ENCODE data around the gene C1QL2. TPM values are rescaled to one million over a fixed set of nuclear protein-coding genes. Genes with fewer than 3 reads are reported as not detected.

The C1QL2 gene
- total and polyA plus RNA-seq, 2 donors = 0.04 TPM; not detected in 1

DNA sequence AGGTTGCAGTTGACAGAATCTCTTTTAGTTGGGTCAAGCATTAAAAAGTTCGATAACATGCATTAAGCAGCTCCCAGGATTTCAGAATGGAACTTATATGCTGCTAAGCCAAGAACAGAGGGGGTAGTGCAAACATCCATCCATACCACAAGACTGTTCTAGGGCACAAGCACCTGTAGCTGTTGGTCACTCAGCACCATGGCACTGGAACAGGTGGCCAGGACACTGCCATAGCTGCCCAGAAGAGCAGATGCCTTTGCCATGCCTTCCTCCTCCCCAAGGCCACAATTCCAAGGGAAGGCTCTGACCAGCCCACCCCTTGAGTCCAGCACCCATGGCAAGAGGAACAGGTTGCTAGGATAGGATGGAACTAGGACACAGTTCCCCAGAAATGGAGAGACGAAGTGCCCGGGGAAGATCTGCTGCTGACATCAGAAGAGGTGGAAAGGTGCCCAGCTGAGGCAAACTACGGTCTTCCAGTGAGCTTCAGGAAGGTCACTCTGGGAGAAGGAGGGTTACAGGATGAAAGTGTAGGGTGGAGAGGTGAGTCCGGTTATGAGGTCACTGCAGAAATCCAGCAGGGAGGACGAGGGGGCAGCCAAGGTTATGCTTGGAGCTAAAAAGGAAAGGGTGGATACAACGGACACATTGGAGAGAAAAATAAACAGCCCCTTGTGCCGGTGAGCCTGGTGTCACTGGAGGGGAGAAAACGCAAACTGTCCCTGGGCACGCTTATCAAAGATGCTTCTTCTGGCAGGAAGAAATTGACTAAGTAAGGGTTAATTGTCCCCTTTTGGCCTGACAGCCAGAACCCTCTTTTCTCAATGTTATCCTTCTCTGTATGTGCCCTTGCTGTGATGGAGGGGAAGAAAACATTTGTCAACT is 41.9 kb downstream of the C1QL2 start:
- Histone ChIP-seq H3K36me3 (ENCODE audit: insufficient read depth) (no peaks in the 10 kb centered on the region), H3K4me1 (ENCODE audit: insufficient read depth) (no peaks in the 10 kb centered on the region), H3K4me3 (ENCODE audit: low read depth, low read length) (no peak overlapping the region), H3K27ac (ENCODE audit: low read depth) (no peak overlapping the region)
- 71% methylated on average over 10 of the region's 10 CpGs for WGBS
- no peak for DNase-seq (ENCODE audit: extremely low spot score)

DNA sequence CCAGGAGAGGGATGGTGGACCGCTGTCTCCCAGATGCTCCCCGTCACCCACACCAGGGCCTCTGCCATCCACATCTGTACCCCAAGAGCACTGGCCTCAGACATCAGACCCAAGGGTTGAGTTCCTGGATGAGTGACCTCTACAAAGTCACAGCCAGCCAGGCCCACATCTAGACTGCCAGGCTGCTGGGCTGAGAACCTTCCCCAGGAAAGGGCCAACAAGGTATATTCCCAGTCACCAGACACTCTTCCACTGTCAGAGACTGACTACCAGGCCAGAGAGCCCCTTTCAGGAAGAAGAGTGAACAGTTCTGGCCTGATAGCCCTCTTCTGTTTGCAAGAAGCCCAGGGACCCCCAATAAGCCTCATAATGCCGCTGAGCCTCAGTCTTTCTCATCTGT is 44.3 kb downstream of the C1QL2 start:
- Histone ChIP-seq H3K4me1 (ENCODE audit: insufficient read depth) (no peaks in the 10 kb centered on the region), H3K4me3 (ENCODE audit: low read depth, low read length) (no peak overlapping the region), H3K27ac (ENCODE audit: low read depth) (no peak overlapping the region), H3K36me3 (ENCODE audit: insufficient read depth) (no peaks in the 10 kb centered on the region)
- no peak for DNase-seq (ENCODE audit: extremely low spot score)
- WGBS = 93% methylated on average over 3 of the region's 3 CpGs

DNA sequence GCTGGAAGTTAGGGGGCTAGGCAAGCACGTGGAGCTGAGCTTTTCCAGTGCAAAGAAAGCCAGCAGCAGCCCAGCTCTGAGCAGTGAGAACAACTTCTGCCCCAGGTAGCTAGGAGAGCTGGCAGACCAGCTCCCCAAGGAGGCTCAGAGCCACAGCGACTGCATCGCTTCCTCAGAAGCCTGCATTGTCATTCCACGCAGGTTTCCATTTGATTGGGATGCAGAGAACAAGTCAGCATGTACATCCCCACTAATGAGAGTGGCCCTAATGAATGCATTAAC is 45.1 kb downstream of the C1QL2 start:
- DNase-seq (ENCODE audit: extremely low spot score) = no peak
- 61% methylated on average over 4 of the region's 4 CpGs for whole genome bisulfite sequencing
- no peaks in the 10 kb centered on the region for H3K36me3 ChIP-seq (ENCODE audit: insufficient read depth)
- no peak overlapping the region for H3K4me3 ChIP-seq (ENCODE audit: low read depth, low read length)
- no peak overlapping the region for H3K27ac ChIP-seq (ENCODE audit: low read depth)
- no peaks in the 10 kb centered on the region for H3K4me1 ChIP-seq (ENCODE audit: insufficient read depth)

DNA sequence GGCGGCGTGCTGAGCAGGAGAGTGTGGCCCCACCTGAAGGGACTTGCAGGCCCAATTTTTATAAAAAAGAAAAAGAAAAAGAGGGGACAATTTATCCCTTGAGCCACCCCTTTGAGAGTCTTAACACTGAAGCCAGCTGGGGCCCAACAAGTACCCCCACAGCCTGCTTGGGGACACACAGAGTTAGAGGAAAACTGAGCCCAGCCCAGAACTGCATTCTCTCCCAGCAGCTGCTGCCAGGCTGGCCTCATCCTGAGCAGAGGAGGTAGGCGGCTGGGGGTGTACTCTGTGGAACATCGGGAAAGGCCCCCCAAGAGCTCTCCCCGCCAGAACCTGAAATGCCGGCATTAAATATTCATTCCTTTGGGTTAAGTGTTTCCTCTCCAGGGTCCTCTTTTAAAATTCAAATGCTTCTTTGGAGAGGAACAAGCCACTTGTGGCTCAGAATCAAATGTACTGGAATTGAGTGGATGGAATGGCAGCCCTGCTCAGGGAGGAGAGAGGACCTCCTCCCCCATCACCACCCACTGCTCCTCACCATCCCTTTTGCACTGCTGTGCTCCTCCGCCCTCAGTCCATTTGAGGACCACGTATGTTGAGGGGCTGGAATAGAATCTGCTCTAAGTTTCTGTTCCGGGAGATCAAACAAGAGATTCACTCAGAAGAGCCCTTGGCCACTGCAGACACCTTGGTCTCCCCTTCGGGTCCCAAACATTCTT is 45.6 kb downstream of the C1QL2 start:
- DNase-seq (ENCODE audit: extremely low spot score) = no peak
- no peak overlapping the region for H3K4me3 ChIP-seq (ENCODE audit: low read depth, low read length)
- 48% methylated on average over 10 of the region's 10 CpGs for WGBS
- no peak overlapping the region for H3K27ac ChIP-seq (ENCODE audit: low read depth)
- no peaks in the 10 kb centered on the region for H3K36me3 ChIP-seq (ENCODE audit: insufficient read depth)
- no peaks in the 10 kb centered on the region for H3K4me1 ChIP-seq (ENCODE audit: insufficient read depth)

DNA sequence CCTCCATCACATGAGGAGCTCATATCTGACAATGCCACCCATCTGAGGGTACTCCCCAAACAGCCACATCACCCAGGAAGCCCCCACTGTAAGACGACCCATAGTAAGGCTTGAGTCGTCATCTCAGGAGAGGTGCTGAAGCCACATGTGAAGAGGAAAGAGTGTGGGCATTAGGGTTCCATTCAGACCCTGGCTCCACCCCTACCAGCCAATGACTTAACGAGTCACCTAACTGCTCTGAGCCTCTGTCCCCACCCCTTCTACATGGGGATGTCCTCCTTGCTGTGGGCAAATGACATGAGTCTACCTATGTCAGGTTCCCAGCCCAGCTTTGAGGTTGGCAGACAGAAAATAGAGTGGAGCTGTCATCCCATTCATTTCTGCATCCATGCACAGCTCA is 46.3 kb downstream of the C1QL2 start:
- Histone ChIP-seq H3K27ac (ENCODE audit: low read depth) (no peak overlapping the region), H3K36me3 (ENCODE audit: insufficient read depth) (no peaks in the 10 kb centered on the region), H3K4me3 (ENCODE audit: low read depth, low read length) (no peak overlapping the region), H3K4me1 (ENCODE audit: insufficient read depth) (no peaks in the 10 kb centered on the region)
- 63% methylated on average over 3 of the region's 3 CpGs for WGBS
- DNase-seq (ENCODE audit: extremely low spot score) = no peak

DNA sequence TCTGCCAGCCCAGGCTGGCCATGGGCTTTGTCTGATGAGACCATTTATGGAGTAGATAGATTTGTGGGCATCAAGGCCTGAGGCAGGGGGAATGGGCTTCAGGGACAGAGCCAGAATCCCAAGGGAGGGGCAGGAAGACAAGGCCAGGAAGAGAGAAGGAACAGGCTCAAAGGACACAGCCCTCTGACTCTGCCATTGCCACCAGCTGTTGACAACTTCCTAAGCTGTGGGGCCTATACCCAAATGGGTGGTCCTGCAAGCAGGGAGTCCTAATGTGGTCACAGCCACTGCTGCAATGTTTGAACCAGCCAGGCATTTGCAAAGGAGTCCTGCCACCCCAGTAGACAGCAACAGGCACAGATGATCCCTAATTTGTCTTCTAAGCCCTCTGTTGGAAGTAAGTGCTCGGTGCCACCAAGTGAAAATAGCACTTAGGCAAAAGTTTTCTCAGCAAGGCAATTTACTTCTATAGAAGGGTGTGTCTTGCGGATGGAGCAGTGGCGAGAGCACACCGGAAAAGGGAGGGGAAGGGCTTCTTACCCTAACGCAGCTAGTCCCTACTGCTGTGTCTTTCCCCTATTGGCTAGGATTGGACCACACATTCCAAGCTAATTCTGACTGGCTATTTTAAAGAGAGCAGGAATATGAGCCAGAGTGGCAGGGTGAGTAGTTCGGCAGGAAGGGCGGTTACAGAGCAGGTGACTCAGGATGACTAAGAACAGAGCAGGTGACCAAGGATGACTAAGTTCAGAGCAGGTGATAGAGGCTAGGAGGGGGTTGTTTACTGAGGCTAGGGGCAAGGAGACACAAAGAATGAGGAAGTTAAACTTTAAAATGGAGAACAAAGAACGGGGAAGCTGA is 47.2 kb downstream of the C1QL2 start:
- DNase-seq (ENCODE audit: extremely low spot score) = no peak
- no peaks in the 10 kb centered on the region for H3K36me3 ChIP-seq (ENCODE audit: insufficient read depth)
- 77% methylated on average over 8 of the region's 8 CpGs for WGBS
- no peak overlapping the region for H3K27ac ChIP-seq (ENCODE audit: low read depth)
- no peak overlapping the region for H3K4me3 ChIP-seq (ENCODE audit: low read depth, low read length)
- no peaks in the 10 kb centered on the region for H3K4me1 ChIP-seq (ENCODE audit: insufficient read depth)

DNA sequence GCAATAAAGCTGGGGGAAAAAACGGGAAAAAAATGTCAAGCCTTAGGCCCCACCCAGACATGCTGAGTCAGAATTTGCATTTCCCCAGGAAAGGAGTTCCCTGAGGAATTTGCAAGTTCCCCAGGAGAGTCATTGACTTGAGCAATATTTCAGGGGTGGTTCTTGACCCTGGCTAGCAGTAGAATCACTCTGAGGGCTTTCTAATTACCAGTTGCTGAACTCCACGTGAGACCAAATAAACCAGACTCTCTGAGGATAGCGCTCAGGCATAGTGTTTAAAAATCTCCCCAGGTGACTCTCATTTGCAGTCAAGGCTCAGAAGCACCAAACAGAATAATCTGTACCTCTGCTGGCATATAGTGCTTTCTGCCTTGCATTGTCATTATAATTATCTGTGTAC is 48.7 kb downstream of the C1QL2 start:
- WGBS = 35% methylated on average over 3 of the region's 3 CpGs
- Histone ChIP-seq H3K4me1 (ENCODE audit: insufficient read depth) (no peaks in the 10 kb centered on the region), H3K4me3 (ENCODE audit: low read depth, low read length) (no peak overlapping the region), H3K36me3 (ENCODE audit: insufficient read depth) (no peaks in the 10 kb centered on the region), H3K27ac (ENCODE audit: low read depth) (no peak overlapping the region)
- no peak for DNase-seq (ENCODE audit: extremely low spot score)

DNA sequence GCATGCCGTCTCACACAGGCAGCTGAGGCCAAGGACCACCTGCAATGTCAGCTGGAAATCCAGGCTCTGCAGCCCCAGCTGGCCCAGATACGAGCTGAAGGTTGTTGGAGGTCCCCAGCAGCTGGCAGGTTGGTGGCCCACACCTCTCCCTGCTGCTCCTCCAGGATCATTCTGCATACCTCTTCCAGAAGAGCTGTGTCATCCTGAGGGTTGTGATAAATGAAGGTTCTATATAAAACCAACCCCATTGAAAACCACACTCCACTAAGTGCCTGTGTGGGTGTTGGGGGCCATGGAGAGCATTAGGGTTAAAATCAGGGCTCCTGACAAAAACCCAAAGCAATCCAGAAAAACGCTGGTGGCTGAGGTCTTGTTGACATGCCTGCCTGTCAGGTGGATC is 50.4 kb downstream of the C1QL2 start:
- no peak for DNase-seq (ENCODE audit: extremely low spot score)
- WGBS = 63% methylated on average over 3 of the region's 3 CpGs

DNA sequence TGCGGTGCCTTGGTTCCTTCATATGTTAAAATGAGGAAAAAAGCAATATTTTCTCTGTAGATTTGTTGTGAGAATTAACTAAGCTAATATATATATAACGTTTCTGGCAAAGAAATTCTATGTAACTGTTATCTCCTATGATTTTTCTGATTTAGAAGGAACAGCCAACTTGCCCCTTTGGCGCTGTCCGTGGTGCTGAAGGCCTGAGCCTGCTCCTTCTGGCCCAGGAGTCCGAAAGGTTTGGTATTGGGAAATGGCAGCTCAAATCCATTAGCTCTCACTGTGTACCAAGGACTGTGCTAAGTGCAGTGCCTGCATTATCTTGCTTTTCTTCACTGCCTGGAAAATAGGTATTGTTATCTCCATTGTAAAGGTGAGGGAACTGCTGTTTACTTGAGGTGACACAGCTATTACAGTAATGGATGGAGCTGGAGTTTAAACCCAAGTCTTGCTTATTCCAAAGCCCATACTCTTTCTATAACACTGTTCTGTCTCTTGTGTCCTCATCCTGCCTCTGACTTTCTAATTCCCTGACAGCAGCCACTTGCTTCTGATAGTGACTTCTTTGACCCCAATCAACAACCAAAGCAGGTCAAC is 52.2 kb downstream of the C1QL2 start:
- Histone ChIP-seq H3K4me1 (ENCODE audit: insufficient read depth) (no peaks in the 10 kb centered on the region), H3K36me3 (ENCODE audit: insufficient read depth) (no peaks in the 10 kb centered on the region), H3K27ac (ENCODE audit: low read depth) (no peak overlapping the region), H3K4me3 (ENCODE audit: low read depth, low read length) (no peak overlapping the region)
- WGBS = 32% methylated on average over 5 of the region's 5 CpGs
- DNase-seq (ENCODE audit: extremely low spot score) = peak; percentile 41

More for the DNA sequence above, 50.4 kb downstream of the C1QL2 start:
- H3K4me1 ChIP-seq (ENCODE audit: insufficient read depth) = no peaks in the 10 kb centered on the region
- no peaks in the 10 kb centered on the region for H3K36me3 ChIP-seq (ENCODE audit: insufficient read depth)
- H3K4me3 ChIP-seq (ENCODE audit: low read depth, low read length) = no peak overlapping the region
- no peak overlapping the region for H3K27ac ChIP-seq (ENCODE audit: low read depth)

Small RNA genes within 50 kb of the gene (small RNA-seq; reads per million reads assigned to genes)
- not detected for gene RN7SL468P

Other genes starting within 250 kb of the C1QL2 start
- 0.42 TPM for gene MARCO, start 216.6 kb downstream of the C1QL2 start, total RNA-seq
- gene MARCO, start 216.6 kb downstream of the C1QL2 start, polyA plus RNA-seq = 21.7 TPM
- gene STEAP3, start 65.1 kb upstream of the C1QL2 start, total RNA-seq = 1.1 TPM
- gene STEAP3, start 65.1 kb upstream of the C1QL2 start, polyA plus RNA-seq = 10.6 TPM
- gene C2orf76, start 208.1 kb upstream of the C1QL2 start, total RNA-seq = 25.3 TPM
- gene C2orf76, start 208.1 kb upstream of the C1QL2 start, polyA plus RNA-seq = 20.2 TPM
- gene DBI, start 208.2 kb upstream of the C1QL2 start, total RNA-seq = 65.6 TPM
- gene DBI, start 208.2 kb upstream of the C1QL2 start, polyA plus RNA-seq = 203 TPM

All from urinary bladder (tissue), 4 donors.